NB4 (cell line): ENCODE results near the gene PHACTR2.

Experiments
- POLR2A ChIP-seq: IDR thresholded peaks from 2 replicates; pipeline ENCODE4 v1.6.1; 2011; ENCODE audit warnings: mild to moderate bottlenecking; ENCODE audit not compliant: insufficient read length; ENCODE audit errors: extremely low read depth
- TF ChIP-seq, protein P1 (sequence below): IDR thresholded peaks from one replicate; pipeline ENCODE4 v1.5.1; 2012; ENCODE audit warnings: low read depth, low read length
- TF ChIP-seq, protein P2 (sequence below): IDR thresholded peaks from 2 replicates; pipeline ENCODE4 v1.6.1; 2011; ENCODE audit warnings: low read depth, low read length

DNA sequence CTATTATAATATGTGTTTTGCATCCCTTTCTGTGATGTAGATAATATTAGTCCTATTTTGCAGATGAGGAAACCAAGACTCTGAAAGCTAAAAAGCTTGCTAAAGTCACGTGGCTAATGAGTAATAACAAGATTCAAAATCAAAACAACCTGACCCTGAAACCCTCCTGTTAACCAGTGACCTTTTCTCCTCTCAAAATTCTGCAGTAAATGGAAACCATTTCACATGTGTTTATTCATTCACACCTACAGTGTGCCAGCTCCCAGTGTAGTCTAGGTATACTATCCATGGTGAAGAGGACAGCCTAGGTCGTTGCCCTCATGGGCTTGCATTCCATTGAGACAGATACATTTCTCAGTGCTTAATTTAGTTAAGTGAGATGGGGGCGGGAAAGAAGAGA lies 30.6 kb upstream of the PHACTR2 start:
- TF ChIP-seq, protein P1, sequence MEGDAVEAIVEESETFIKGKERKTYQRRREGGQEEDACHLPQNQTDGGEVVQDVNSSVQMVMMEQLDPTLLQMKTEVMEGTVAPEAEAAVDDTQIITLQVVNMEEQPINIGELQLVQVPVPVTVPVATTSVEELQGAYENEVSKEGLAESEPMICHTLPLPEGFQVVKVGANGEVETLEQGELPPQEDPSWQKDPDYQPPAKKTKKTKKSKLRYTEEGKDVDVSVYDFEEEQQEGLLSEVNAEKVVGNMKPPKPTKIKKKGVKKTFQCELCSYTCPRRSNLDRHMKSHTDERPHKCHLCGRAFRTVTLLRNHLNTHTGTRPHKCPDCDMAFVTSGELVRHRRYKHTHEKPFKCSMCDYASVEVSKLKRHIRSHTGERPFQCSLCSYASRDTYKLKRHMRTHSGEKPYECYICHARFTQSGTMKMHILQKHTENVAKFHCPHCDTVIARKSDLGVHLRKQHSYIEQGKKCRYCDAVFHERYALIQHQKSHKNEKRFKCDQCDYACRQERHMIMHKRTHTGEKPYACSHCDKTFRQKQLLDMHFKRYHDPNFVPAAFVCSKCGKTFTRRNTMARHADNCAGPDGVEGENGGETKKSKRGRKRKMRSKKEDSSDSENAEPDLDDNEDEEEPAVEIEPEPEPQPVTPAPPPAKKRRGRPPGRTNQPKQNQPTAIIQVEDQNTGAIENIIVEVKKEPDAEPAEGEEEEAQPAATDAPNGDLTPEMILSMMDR, result no peak
- TF ChIP-seq POLR2A, result no peak
- TF ChIP-seq, protein P2, sequence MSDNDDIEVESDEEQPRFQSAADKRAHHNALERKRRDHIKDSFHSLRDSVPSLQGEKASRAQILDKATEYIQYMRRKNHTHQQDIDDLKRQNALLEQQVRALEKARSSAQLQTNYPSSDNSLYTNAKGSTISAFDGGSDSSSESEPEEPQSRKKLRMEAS, result no peak
